ENCODE results near the gene MPST.

Gene MPST

GRCh38 chr22:37043828-37044538 lies 24.4 kb downstream of the MPST start:
- no peak for DNase-seq (ENCODE audit: low read depth in 1 of 2, low spot score in 1 of 2)

DNA sequence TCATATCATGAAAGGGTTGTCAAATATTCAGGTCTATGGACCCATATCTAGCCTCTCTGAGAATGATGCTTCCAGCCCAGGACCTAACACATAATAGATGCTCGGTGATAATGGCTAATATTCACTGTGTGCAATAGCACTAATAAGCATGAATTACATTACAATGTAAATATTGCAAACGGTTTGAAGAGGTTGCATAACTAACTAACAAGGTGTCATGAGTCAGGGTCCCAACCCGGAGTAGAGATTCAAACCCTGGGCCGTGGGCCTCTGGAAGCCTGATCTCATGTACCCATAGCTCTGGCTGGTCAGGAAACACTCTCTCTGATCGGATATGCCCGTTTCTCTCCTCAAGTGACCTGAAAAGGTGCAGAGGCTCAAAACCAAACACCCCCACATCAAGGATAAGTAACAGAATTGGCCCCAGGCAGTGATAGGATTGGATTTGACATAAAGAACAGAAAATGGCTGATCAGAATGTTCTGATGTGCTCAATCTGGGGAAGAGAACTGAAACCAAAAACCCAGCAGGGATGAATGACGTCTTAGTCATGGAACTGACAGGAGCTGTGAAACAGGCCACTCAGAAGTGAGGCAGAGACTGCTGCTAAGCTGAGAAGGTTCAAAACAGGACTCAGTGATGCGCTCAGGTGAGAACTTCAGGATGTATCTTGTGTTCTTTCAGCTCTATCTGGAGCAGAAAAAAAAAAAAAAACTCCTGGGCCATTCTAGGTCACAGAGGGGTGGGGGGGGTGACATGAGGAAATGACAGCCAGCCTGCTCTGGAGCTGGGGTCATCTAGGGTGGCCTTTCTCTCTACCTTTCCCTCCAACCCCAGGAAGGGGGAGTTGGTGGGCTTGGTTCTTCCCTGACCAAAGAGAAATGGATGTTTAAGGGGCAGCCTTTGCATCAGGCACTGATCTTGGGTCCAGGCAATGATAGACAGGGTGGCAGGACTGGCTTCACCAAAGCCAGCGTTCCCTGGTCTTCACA lies 25.4 kb downstream of the MPST start:
- DNase-seq (ENCODE audit: low read depth in 1 of 2, low spot score in 1 of 2): no peak

DNA sequence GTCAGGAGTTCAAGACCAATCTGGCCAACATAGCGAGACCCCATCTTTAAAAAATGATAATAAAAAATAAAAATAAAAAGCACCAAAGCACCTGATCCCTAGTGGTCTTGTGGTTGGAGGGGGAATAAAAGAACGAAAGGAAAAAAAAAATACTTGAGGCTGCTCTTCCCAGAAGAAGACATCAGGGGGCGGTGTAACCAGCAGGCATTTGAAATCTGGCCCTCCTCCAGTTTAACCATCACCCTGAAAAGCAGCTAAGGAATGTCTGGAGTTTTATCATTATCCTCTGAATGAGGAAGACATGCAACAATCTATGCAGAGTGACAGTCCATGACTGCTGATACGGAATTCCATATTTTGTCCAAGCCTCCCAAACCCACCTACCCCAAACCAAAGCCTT lies 26.4 kb downstream of the MPST start:
- no peak for DNase-seq (ENCODE audit: low read depth in 1 of 2, low spot score in 1 of 2)

GRCh38 chr22:37046589-37046988 lies 27.0 kb downstream of the MPST start:
- DNase-seq (ENCODE audit: low read depth in 1 of 2, low spot score in 1 of 2): no peak

- no peak for DNase-seq (ENCODE audit: low read depth in 1 of 2, low spot score in 1 of 2)
Observed at GRCh38 chr22:37047006-37047405, 27.5 kb downstream of the MPST start.

DNA sequence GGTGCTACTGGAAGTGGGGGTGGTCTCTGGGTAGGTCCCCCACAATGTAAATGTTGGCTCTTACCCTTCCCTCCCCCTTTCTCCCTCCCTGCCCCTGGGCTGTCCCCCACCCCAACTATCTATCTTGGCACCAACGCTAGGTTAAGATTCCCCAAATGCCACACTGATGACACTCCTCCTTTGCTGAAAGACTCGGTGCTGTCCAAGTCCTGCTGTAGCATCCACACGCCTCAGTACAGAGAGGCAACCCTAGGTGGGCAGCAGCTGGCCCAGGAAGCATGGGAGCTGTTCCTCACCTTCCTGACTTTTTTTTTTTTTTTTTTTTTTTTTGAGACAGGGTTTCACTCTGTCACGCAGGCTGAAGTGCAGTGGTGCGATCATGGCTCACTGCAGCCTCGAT lies 28.6 kb downstream of the MPST start:
- DNase-seq (ENCODE audit: low read depth in 1 of 2, low spot score in 1 of 2): no peak

DNA sequence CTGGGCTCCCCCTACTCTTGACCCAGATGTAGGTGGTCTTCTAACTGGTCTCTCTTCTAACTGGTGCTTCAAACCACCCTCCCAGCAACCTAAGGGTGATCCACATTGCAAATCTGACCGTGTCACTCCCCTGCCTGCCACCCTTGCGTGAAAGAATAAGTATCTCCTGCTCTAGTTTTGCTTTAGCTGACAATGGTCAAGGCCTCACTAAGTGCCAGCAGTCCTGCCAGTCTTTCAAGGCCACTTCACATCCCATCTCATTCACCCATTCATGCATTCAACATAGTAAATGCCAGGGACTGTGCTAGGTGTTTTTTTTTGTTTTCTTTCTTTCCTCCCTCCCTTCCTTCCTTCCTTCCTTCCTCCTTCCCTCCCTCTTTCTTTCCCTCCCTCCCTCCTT lies 29.7 kb downstream of the MPST start:
- DNase-seq (ENCODE audit: low read depth in 1 of 2, low spot score in 1 of 2): no peak

DNA sequence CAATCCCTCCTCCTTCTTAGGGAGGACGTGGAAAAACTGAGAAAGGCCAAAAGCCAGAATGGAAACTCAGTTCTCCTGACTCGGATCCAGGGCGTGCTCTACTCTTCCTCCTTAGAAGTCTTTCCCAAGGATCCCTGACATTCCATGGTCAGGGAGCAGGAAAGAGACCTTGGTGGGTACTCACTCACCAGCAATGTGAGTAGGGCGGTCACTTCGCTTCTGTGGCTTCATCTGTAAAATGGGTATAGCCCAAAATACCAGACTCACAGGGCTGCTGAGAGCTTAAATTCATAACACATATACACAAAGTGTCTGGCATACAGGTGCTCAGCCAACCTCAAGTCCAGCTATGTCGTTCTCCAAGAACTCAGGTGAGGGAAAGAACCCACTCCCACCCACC lies 31.4 kb downstream of the MPST start:
- no peak for DNase-seq (ENCODE audit: low read depth in 1 of 2, low spot score in 1 of 2)

- peak; percentile 60 to 66 for DNase-seq (ENCODE audit: low read depth in 1 of 2, low spot score in 1 of 2)
Observed at GRCh38 chr22:37051391-37052385, 32.1 kb downstream of the MPST start, which contains the start of gene KCTD17. Gene KCTD17, plus strand, starts transcription at chr22:37051742. Its CDS starts 19 bp downstream, at chr22:37051761.

DNA sequence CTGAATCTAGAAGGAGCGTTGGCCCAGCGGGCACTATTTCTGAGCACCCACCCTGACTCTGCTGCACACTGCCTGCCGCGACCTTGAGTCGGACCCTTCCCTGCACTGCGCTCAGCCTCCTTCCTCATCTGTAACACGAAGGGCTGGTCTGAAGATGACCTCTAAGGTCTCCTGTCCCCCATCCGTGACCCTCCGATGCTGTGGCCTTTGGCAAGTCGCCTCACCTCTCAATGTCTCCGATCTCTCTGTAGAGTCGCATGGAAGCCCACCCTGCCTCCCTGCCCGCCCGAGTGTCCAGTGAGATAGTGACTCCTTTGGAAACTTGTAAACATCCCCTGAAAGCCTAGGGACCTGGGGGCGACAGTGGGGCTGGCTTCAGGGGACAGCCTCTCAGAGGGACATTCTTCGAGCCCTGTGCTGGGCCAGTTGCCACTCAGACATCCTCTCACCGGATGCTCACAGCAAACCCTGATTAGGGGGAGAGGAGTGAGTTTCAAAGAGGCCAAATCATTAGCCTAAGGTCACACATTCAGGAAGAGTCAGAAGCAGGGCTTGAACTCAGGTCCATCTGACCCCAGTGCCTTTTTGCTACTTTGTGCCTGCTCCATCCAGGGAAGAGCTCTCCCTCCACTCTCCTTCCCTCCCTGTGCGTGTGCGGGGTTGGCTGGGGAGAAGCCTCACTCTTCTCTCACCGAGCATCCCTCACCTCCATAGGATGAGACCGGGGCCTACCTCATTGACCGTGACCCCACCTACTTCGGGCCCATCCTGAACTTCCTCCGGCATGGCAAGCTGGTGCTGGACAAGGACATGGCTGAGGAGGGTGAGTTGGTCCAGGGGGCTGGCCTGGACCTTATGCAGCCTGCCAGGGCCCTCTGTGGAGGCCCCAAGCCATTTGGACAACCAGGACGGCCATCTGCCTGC lies 33.1 kb downstream of the MPST start:
- no peak for DNase-seq (ENCODE audit: low read depth in 1 of 2, low spot score in 1 of 2)

DNA sequence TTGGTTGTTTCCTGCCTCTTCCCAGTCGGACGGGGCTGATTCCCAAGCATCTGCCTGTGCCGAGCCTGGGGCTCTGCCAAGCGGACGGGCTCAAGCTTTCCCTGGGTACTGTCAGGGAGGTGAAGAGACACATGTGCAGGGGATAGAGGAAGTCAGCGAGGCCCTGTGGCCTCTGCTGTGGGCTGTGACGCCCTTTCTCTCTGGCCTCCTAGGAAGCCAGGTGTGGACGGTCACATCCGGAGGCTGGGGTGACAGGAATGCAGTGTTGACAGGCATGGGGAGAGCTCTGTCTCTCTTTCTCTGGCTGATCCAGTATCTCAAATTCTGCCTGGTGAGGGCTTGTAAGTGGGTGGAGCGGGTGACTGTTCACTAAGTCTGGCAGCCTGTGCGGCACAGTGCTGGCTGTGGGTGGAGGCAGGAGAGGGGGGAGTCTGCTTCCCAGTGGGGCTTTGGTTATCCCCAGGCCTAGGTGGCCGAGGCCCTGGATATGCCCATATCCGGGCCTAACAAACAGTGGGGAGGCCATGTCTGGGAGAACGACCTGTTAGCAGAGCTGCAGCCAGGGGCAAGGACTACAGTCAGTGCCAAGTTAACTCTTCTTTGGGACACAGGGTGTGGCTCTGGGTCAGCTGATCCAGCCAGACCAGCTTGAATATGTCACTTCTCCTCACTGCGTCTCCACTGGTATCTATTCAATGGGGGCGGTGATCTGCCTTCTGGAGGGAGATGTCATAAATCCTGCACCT lies 33.9 kb downstream of the MPST start:
- DNase-seq (ENCODE audit: low read depth in 1 of 2, low spot score in 1 of 2): no peak

GRCh38 chr22:37054056-37054395 lies 34.5 kb downstream of the MPST start:
- DNase-seq (ENCODE audit: low read depth in 1 of 2, low spot score in 1 of 2): no peak

DNA sequence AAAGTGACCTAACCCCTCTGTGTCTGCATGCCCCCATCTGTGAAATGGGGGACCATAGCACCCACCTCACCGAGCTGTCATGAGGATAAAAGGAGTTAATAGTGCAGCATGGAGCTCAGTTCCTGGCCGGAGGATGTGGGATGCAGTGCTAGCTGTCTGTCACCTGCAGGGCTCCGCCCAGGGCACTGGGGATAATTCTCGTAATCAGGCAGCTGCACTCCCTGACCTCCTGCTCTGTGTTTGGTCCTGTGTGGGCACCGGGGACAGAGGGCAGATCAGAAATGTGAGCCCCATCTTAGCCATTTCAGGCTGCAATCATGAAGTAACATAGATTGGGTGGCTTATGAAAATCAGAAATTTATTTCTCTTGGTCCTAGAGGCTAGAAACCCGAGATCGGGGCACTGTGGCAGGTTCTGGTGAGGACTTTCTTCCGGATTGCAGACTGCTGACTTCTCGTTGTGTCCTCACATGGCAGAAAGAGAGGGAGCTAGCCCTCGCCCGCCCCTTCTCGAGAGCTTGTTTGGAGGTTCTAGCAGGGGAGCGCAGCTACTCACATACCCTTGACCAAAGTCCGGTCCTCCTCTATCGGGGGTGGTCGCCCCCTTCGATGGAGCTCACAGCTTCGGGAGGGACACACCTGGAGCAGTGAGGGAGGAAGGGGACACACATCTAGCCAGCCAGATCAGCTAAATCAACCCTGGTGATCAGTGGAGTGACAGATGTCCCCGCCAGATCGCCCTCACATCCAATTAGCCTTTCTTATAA lies 35.2 kb downstream of the MPST start:
- no peak for DNase-seq (ENCODE audit: low read depth in 1 of 2, low spot score in 1 of 2)

DNA sequence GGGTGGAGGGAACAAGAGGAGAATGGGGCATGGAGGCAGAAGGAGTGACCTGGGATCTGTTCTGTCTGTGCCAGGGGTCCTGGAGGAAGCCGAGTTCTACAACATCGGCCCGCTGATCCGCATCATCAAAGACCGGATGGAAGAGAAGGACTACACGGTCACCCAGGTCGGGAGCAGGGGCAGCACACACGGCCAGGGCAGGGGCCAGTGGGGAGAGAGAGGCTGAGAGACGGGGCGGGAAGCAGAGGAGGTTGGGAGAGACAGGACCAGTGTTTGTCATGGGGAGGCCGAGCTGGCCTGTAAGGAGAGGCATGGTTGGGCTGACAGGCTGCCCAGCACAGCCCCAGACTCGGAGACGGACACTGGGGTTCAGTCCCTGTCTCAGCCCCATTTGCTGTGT lies 36.7 kb downstream of the MPST start:
- DNase-seq (ENCODE audit: low read depth in 1 of 2, low spot score in 1 of 2): no peak

- no peak for DNase-seq (ENCODE audit: low read depth in 1 of 2, low spot score in 1 of 2)
Observed at GRCh38 chr22:37057226-37057625, 37.7 kb downstream of the MPST start.

DNA sequence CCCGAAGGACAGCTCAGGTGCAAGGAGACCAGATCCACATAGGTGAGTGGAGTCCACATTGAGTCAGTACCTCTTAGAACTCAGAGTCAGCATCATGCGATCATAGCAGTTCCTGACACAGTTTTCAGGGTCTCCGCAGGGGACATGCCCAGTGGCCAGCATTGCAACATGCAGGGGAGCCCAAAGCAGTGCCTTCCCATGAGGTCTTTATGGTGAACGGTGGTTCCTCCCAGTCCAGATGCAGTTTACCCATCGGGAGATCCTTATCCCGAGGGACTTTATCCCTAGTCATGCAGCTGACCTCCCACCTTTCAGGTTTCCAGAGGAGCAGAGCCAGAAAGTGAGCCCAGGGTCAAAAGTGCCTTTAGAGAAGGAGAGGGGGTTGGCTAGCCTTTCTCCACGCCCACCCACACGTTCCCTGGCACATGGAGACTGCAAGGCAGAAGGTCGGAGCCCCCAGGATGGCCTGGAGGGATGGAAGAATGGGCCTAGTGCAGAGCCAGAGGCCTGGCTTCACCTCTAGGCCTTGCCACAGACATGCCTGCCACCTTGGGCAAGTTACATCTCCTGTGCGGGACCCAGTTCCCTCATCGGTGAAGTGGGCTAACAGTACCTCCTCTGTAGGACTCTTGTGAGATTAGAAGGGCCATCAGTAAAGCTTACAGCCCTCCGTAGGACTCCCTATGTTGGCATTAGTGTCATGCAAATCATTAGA lies 38.4 kb downstream of the MPST start:
- no peak for DNase-seq (ENCODE audit: low read depth in 1 of 2, low spot score in 1 of 2)

- no peak for DNase-seq (ENCODE audit: low read depth in 1 of 2, low spot score in 1 of 2)
Observed at GRCh38 chr22:37058917-37059701, 39.6 kb downstream of the MPST start.

Measured in stimulated activated CD4-positive, alpha-beta T cell treated with anti-CD3 and anti-CD28 coated beads, Interleukin-15, amount 100 ng/mL, for 1 hour (primary cell).